Stomach (tissue), 9 donors: ENCODE measurements around the gene CHMP4A. TPM values are rescaled to one million over a fixed set of nuclear protein-coding genes. Genes with fewer than 3 reads are reported as not detected.

Experiments used
- DNase-seq, 2 donors: peaks; one replicate each; pipeline versions ENCODE4 v3.0.0 to v3.0.0-alpha.2; 2013 to 2019
- H3K27ac ChIP-seq, 5 donors: fragments of 200-600 bp in 4 of 5; sonication (generic) in 4 of 5; one replicate each; pipeline ENCODE4 v1.5.1; 2013 to 2019; ENCODE audit warnings: mild to moderate bottlenecking in 1 of 5, moderate library complexity in 1 of 5
- H3K27me3 ChIP-seq, 3 donors: fragments of 200-600 bp; sonication (generic); one replicate each; pipeline ENCODE4 v1.5.1; 2017 to 2019; ENCODE audit warnings: mixed run types in 1 of 3
- H3K36me3 ChIP-seq, 4 donors: fragments of 200-600 bp; sonication (generic); 1 replicate in 3 of 4; 2 replicates in 1 of 4; pipeline ENCODE4 v1.5.1; 2016 to 2019
- H3K4me1 ChIP-seq, 4 donors: fragments of 200-600 bp; sonication (generic); one replicate each; pipeline ENCODE4 v1.5.1; 2016 to 2019
- H3K4me3 ChIP-seq, 4 donors: fragments of 200-600 bp; sonication (generic) in 3 of 4; one replicate each; pipeline ENCODE4 v1.5.1; 2016 to 2019; ENCODE audit warnings: mild to moderate bottlenecking in 1 of 4
- H3K9me3 ChIP-seq, 4 donors: fragments of 200-600 bp; sonication (generic); one replicate each; pipeline ENCODE4 v1.5.1; 2016 to 2019
- CTCF ChIP-seq, 7 experiments: fragments of 450-650 bp in 4 of 7; fragments of 200-600 bp in 3 of 7; sonication (generic) in 3 of 7; IDR thresholded peaks; one replicate each; pipeline ENCODE4 v1.5.1; 2016 to 2019; ENCODE audit warnings: antibody characterized with exemption in 7 of 7, control low read depth in 2 of 7, mild to moderate bottlenecking in 1 of 7
- EP300 ChIP-seq: sonication (generic); formaldehyde crosslinking; IDR thresholded peaks from one replicate; pipeline ENCODE4 v1.6.1; 2017; ENCODE audit warnings: antibody characterized with exemption
- POLR2A ChIP-seq, 4 donors: fragments of 450-650 bp; IDR thresholded peaks; one replicate each; pipeline ENCODE4 v1.6.1; 2016; ENCODE audit warnings: antibody characterized with exemption in 4 of 4, control low read depth in 2 of 4, mild to moderate bottlenecking in 1 of 4, moderate library complexity in 1 of 4
- POLR2AphosphoS5 ChIP-seq, 3 donors: sonication (generic); formaldehyde crosslinking; IDR thresholded peaks; one replicate each; pipeline ENCODE4 v1.6.1; 2016; ENCODE audit warnings: antibody characterized with exemption in 3 of 3
- WGBS, 5 donors: extraction: QIAGEN DNeasy Blood & Tissue Kit in 3 of 5; methylation state at CpG; one replicate each; pipeline versions ENCODE4 v1.1.5 to v1.1.7; 2013 to 2018; 5-methylcytosine and 5-hydroxymethylcytosine counted together
- intact Hi-C: fragments of 100-400 bp; cut with DNase I; formaldehyde crosslinking; loops from one replicate; pipeline ENCODE4 v1.15.1; 2023; ENCODE audit warnings: low total_unique reads
- polyA plus RNA-seq, 3 donors: library from polyadenylated mRNA; stranded (reverse); fragments of 200-250 nt; gene quantifications; one replicate each; pipeline ENCODE4 v1.2.3, GENCODE V29; 2013
- total RNA-seq, 5 donors: library from RNA; depleted of rRNA; stranded (reverse); fragments of >200 nt; gene quantifications; one replicate each; pipeline versions ENCODE4 v1.1.0 to v1.2.3, GENCODE V29; 2014 to 2016
- donor health status: healthy with polysubstance abuse.
- donor health status: Bipolar disorder and iron deficiency.
- donor health status: healthy.

Gene CHMP4A
- total and polyA plus RNA-seq, 8 donors, result 27.8 to 135 (median 37.2) TPM; not detected in 1

- 90 to 94% (median 93%) methylated on average over 16 to 19 of the region's 19 CpGs for WGBS, 5 donors
- Histone ChIP-seq H3K4me1 (peaks cover 0 to 12% (median 6%) of the 10 kb centered on the region in 4 donors), H3K27ac (no peak overlapping the region), H3K4me3 (no peak overlapping the region), H3K36me3 (peaks cover 0 to 60% (median 19%) of the 10 kb centered on the region in 4 donors), H3K27me3 (no peaks in the 10 kb centered on the region), H3K9me3 (no peaks in the 10 kb centered on the region)
- intact Hi-C loops, result no loop called here
- no peak for DNase-seq
- no peak for TF ChIP-seq POLR2AphosphoS5 (IDR thresholded peaks at IDR 0.05)
- no peak for TF ChIP-seq EP300
- no peak for TF ChIP-seq CTCF (IDR thresholded peaks at IDR 0.05)
- no peak for TF ChIP-seq POLR2A (IDR thresholded peaks at IDR 0.05)
These were observed 41.5 kb upstream of the CHMP4A start for GRCh38 chr14:24254630-24255392.

- intact Hi-C loops, result no loop called here
- Histone ChIP-seq H3K4me1 (peaks cover 0 to 3% (median under 1%) of the 10 kb centered on the region in 4 donors), H3K9me3 (no peaks in the 10 kb centered on the region), H3K27me3 (no peaks in the 10 kb centered on the region), H3K36me3 (peaks cover 0 to 65% (median 21%) of the 10 kb centered on the region in 4 donors), H3K4me3 (no peak overlapping the region), H3K27ac (no peak overlapping the region)
- no peak for DNase-seq
- TF ChIP-seq EP300 (no peak), CTCF (IDR thresholded peaks at IDR 0.05) (no peak), POLR2A (IDR thresholded peaks at IDR 0.05) (no peak), POLR2AphosphoS5 (IDR thresholded peaks at IDR 0.05) (no peak)
- WGBS, 5 donors, result 85 to 88% (median 87%) methylated on average over 7 of the region's 7 CpGs
These were observed 40.6 kb upstream of the CHMP4A start for GRCh38 chr14:24253936-24254335.

- DNase-seq, result no peak
- intact Hi-C loops, result no loop called here
- Histone ChIP-seq H3K36me3 (peaks cover 0 to 60% (median 21%) of the 10 kb centered on the region in 4 donors), H3K9me3 (no peaks in the 10 kb centered on the region), H3K27ac (no peak overlapping the region), H3K4me1 (no peaks in the 10 kb centered on the region), H3K4me3 (no peak overlapping the region), H3K27me3 (no peaks in the 10 kb centered on the region)
- WGBS, 5 donors, result 78 to 93% (median 84%) methylated on average over 9 to 11 of the region's 11 CpGs
- TF ChIP-seq EP300 (no peak), POLR2AphosphoS5 (IDR thresholded peaks at IDR 0.05) (no peak), CTCF (IDR thresholded peaks at IDR 0.05) (no peak), POLR2A (IDR thresholded peaks at IDR 0.05) (no peak)
These were observed 39.2 kb upstream of the CHMP4A start for GRCh38 chr14:24252289-24253124.

GRCh38 chr14:24251880-24252288 lies 38.6 kb upstream of the CHMP4A start:
- Histone ChIP-seq H3K4me3 (no peak overlapping the region), H3K4me1 (peaks cover 0 to 3% (median 0%) of the 10 kb centered on the region in 4 donors), H3K27ac (no peak overlapping the region), H3K36me3 (peaks cover 0 to 60% (median 21%) of the 10 kb centered on the region in 4 donors), H3K9me3 (no peaks in the 10 kb centered on the region), H3K27me3 (no peaks in the 10 kb centered on the region)
- TF ChIP-seq EP300 (no peak), POLR2A (IDR thresholded peaks at IDR 0.05) (no peak), CTCF (IDR thresholded peaks at IDR 0.05) (no peak)
- DNase-seq, result no peak
- 71 to 100% (median 89%) methylated on average over 1 of the region's 1 CpG for WGBS, 5 donors
- intact Hi-C loops, result no loop called here
